Stomach (tissue), 4 donors: ENCODE measurements around the gene ACSL4.
A peak's percentile ranks its signal among the peaks of the same experiment; 100 is the strongest.

Source experiments
- EP300 ChIP-seq: sonication (generic); formaldehyde crosslinking; IDR thresholded peaks from one replicate; pipeline ENCODE4 v1.6.1; 2017; ENCODE audit warnings: antibody characterized with exemption
- POLR2A ChIP-seq, 4 donors: fragments of 450-650 bp; IDR thresholded peaks; one replicate each; pipeline ENCODE4 v1.6.1; 2016; ENCODE audit warnings: antibody characterized with exemption in 4 of 4, control low read depth in 2 of 4, mild to moderate bottlenecking in 1 of 4, moderate library complexity in 1 of 4
- POLR2AphosphoS5 ChIP-seq, 3 donors: sonication (generic); formaldehyde crosslinking; IDR thresholded peaks; one replicate each; pipeline ENCODE4 v1.6.1; 2016; ENCODE audit warnings: antibody characterized with exemption in 3 of 3
- TF ChIP-seq, protein P1 (sequence below), 7 experiments: fragments of 450-650 bp in 4 of 7; fragments of 200-600 bp in 3 of 7; sonication (generic) in 3 of 7; IDR thresholded peaks; one replicate each; pipeline ENCODE4 v1.5.1; 2016 to 2019; ENCODE audit warnings: antibody characterized with exemption in 7 of 7, control low read depth in 2 of 7, mild to moderate bottlenecking in 1 of 7

- TF ChIP-seq POLR2A (IDR thresholded peaks at IDR 0.05) (no peak), EP300 (no peak), POLR2AphosphoS5 (IDR thresholded peaks at IDR 0.05) (peak in 1 of 3 donors; percentile 47)
- TF ChIP-seq, protein P1, sequence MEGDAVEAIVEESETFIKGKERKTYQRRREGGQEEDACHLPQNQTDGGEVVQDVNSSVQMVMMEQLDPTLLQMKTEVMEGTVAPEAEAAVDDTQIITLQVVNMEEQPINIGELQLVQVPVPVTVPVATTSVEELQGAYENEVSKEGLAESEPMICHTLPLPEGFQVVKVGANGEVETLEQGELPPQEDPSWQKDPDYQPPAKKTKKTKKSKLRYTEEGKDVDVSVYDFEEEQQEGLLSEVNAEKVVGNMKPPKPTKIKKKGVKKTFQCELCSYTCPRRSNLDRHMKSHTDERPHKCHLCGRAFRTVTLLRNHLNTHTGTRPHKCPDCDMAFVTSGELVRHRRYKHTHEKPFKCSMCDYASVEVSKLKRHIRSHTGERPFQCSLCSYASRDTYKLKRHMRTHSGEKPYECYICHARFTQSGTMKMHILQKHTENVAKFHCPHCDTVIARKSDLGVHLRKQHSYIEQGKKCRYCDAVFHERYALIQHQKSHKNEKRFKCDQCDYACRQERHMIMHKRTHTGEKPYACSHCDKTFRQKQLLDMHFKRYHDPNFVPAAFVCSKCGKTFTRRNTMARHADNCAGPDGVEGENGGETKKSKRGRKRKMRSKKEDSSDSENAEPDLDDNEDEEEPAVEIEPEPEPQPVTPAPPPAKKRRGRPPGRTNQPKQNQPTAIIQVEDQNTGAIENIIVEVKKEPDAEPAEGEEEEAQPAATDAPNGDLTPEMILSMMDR (IDR thresholded peaks at IDR 0.05): no peak
Observed at GRCh38 chrX:109739625-109740432, 6.8 kb upstream of the ACSL4 start.
